Activated CD8-positive, alpha-beta memory T cell treated with anti-CD3 and anti-CD28 coated beads, Interleukin-2, amount 50 U/mL, for 24 hours (primary cell): ENCODE measurements around the gene EIF3C.
"Not testable (repeated sequence)": the region's sequence is repeated elsewhere in the genome, so short reads cannot be mapped to it uniquely, and the experiment has no call there.

Source experiments
- DNase-seq: peaks from one replicate; pipeline ENCODE4 v3.0.0-alpha.2; 2020; ENCODE audit errors: extremely low read depth

Gene EIF3C

GRCh38 chr16:28750469-28751067 is 39.3 kb downstream of the EIF3C start:
- DNase-seq: not testable (repeated sequence)

- DNase-seq: not testable (repeated sequence)
Measured at GRCh38 chr16:28751487-28751886, 40.2 kb downstream of the EIF3C start, which contains the start of gene NPIPB9. TSS of gene NPIPB9 (plus strand) at chr16:28751787.

- DNase-seq: not testable (repeated sequence)
Measured at GRCh38 chr16:28781697-28782096, 70.4 kb downstream of the EIF3C start.

- not testable (repeated sequence) for DNase-seq
Measured at GRCh38 chr16:28782357-28782756, 71.1 kb downstream of the EIF3C start.
